Midbrain (tissue), 1 donor: Measurements from ENCODE around the gene PIGL.
"Not testable (repeated sequence)": the region's sequence is repeated elsewhere in the genome, so short reads cannot be mapped to it uniquely, and the experiment has no call there.

Source experiments
- DNase-seq: peaks from one replicate; lab custom pipeline; 2025; lab: John Stamatoyannopoulos, UW

Gene PIGL

GRCh38 chr17:16217002-16217635, at the start of gene PIGL:
Gene PIGL, plus strand, starts transcription at chr17:16217210. Its CDS starts 17 bp downstream, at chr17:16217227.
- peak; percentile 92 for DNase-seq

- no peak for DNase-seq
Measured at GRCh38 chr17:16171613-16172012, 45.4 kb upstream of the PIGL start.

- no peak for DNase-seq
Measured at GRCh38 chr17:16178836-16179235, 38.2 kb upstream of the PIGL start.

GRCh38 chr17:16181581-16181980, 35.4 kb upstream of the PIGL start:
- DNase-seq, result no peak

DNA sequence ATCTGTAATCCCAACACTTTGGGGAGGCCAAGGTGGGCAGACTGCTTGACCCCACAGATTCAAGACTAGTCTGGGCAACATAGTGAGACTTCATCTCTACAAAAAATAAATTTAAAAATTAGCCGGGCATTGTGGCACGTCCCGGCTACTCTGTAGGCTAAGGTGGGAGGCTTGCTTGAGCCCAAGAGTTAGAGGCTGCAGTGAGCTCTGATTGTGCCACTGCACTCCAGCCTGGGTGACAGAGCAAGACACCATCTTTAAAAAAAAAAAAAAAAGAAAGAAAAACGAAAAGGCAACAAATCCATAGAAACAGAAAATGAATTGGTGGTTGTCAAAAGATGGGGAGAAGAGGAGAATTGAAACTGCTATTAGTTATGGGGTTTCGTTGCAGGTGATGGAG, 29.4 kb upstream of the PIGL start:
- no peak for DNase-seq

GRCh38 chr17:16189791-16190348, 27.1 kb upstream of the PIGL start:
- DNase-seq, result no peak

DNA sequence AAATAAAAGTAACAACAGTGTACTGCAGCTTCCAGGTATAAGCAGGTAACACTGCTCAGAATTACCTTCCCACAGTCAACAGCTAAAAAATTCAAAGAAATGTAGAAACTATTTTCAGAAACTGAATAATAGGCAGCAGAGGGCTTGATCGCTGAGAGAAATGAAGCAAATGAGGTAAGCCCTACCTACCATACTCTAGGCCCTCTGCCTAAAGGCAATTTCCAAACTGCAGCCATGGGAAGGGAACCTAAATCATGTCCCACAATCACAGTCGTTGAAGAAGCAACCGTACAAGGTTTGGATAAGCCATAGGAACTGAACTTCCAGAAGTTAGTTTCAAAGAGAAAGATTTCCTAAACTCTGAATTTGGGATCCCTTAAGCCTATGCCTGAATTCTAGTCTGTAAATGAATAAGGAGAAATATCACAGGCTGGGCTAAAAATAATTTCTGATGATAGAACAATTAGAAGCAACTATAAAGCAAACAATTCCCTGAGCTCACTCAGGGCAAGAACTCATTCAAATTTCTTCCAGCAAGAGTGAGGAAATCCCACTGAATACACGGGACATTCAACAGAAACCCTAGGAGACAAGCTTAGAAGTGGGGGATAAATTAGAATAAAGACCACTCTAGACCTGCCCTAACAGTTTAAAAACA, 26.2 kb upstream of the PIGL start:
- no peak for DNase-seq

DNA sequence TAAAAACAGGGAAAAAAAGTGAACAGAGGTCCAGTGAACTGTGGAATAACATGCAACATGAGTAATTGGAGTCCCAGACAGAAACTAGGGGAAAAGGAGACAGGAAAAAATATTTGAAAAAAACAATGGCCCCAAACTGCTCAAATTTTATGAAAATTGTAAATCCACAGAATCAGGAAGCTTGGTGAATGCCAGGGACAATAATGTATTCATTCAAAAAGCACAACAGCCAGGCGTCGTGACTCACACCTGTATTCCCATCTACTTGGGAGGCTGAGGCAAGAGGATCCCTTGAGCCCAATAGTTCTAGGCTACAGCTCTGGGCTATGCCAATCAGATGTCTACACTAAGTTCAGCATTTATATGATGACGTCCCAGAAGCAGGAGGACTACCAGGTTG, 25.4 kb upstream of the PIGL start:
- DNase-seq, result no peak

- DNase-seq, result not testable (repeated sequence)
Measured at GRCh38 chr17:16194307-16194835, 22.6 kb upstream of the PIGL start.

GRCh38 chr17:16197276-16197675, 19.7 kb upstream of the PIGL start:
- no peak for DNase-seq

DNA sequence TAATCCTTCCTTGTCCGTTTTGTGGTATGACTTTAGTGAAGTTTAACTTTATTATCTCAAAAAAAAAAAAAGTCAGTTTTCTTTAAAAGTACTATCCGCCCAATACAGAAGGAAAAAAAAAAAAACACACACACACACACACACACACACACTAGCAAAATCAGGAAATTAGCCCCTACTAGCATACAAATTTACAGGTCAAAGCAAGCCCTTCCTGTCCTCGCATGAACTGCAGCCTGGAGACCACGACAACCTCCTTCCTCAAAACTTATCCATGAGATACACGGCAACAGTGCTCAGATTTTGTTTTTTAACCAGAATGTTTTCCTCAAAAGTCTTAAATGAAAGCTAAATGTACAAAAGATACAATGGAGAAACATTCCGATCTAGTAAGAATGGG, 17.9 kb upstream of the PIGL start:
- DNase-seq, result no peak

- DNase-seq, result not testable (repeated sequence)
Measured at GRCh38 chr17:16201693-16202131, 15.3 kb upstream of the PIGL start.

- not testable (repeated sequence) for DNase-seq
Measured at GRCh38 chr17:16202554-16203500, 14.2 kb upstream of the PIGL start.

GRCh38 chr17:16204763-16205162, 12.2 kb upstream of the PIGL start:
- not testable (repeated sequence) for DNase-seq

GRCh38 chr17:16211590-16211989, 5.4 kb upstream of the PIGL start:
- DNase-seq, result no peak

GRCh38 chr17:16212793-16213192, 4.2 kb upstream of the PIGL start:
- DNase-seq, result no peak

DNA sequence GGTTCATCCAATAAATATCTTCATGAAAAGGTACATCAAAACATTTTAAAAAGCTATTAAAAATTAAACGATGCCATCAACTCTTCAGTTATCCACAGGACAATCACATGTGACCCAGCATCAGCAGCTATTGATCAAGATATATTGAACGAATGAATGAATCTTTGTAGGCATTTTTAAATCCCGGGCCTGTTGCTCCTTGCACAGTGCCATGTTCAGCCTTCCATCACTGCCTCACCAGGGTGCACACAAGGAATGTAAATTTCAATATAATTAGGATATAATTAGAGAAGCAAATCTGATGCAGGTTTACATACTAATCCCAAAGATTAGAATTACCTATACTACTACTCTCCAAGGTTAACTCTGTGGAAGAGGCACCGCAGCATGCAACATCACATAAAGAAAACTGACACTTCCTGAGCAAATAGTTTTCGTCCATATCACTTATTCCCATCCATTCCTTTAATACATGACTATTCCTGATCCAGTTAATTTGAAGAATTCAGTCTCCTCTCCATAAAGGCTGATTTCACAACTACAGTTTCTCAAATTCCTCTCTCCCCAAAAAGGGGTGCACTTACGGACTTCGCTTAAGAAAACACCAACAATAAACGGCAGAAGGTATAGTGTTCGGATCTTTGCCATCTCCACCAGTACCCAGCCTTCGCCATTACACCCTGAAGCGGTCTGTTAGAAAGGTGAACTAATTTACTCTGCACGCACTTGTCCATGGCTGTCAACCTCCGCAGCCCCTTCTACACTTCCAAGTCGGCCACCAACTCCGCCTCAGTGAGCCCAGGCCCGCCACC, 2.6 kb upstream of the PIGL start:
- DNase-seq, result no peak

GRCh38 chr17:16215002-16215272, 2.1 kb upstream of the PIGL start:
- no peak for DNase-seq

DNA sequence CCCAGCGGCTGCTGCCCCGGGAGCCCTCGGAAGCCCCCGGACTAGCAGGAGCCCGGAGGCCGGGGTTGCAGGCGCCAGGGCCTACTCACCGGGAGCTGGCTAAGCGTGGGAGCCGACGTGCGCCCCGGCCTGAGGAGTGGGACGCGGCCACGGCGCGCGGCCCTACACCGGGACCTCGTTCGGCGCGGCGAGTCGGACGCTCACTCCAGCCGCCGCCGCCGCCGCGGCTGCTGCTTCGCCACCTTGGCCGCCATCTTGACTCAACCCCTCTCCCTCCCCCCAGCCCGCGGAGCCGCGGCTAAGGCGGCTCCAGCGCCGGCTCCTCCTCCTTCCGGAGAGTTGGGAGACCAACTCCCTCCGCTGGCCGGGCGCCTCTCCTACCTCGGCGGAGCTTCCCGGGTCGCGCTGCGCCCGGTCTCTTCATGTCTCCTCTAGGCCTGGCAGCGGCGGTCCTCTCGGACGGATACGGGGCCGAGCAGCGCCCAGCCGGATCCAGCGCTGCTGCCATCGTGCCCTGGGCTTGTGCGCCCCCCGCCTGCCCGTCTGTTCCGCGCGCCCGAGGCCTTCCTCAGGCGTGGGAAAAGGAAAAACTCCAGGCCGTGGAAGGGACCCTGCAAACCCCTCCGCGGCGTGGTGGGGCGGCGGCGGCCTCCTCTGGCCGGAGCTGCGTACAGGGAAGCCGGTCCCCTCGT, 1.6 kb upstream of the PIGL start, which contains the start of gene NCOR1:
NCOR1 (minus strand) TSS at position 262 of the 692 bp plus-strand sequence. CDS start 20,965 bp downstream, outside the sequence.
- DNase-seq, result peak; percentile 94

GRCh38 chr17:16215965-16216316, 1.1 kb upstream of the PIGL start:
- no peak for DNase-seq
